Occipital lobe (tissue), 2 donors: Measurements from ENCODE around the gene KCNK3. TPM values are rescaled to one million over a fixed set of nuclear protein-coding genes. Genes with fewer than 3 reads are reported as not detected.
"Not testable (repeated sequence)": the region's sequence is repeated elsewhere in the genome, so short reads cannot be mapped to it uniquely, and the experiment has no call there.

Experiments used
- DNase-seq: peaks from one replicate; lab custom pipeline; 2025; lab: John Stamatoyannopoulos, UW
- total RNA-seq: library from RNA; depleted of rRNA; stranded (reverse); fragments of >200 nt; gene quantifications from one replicate; pipeline ENCODE4 v1.2.3, GENCODE V29; 2014

The KCNK3 gene
- total RNA-seq, 1 donor from 2014 or later, result 3.6 TPM

- DNase-seq, result no peak
These were observed 36.8 kb downstream of the KCNK3 start for GRCh38 chr2:26729311-26729710.

DNA sequence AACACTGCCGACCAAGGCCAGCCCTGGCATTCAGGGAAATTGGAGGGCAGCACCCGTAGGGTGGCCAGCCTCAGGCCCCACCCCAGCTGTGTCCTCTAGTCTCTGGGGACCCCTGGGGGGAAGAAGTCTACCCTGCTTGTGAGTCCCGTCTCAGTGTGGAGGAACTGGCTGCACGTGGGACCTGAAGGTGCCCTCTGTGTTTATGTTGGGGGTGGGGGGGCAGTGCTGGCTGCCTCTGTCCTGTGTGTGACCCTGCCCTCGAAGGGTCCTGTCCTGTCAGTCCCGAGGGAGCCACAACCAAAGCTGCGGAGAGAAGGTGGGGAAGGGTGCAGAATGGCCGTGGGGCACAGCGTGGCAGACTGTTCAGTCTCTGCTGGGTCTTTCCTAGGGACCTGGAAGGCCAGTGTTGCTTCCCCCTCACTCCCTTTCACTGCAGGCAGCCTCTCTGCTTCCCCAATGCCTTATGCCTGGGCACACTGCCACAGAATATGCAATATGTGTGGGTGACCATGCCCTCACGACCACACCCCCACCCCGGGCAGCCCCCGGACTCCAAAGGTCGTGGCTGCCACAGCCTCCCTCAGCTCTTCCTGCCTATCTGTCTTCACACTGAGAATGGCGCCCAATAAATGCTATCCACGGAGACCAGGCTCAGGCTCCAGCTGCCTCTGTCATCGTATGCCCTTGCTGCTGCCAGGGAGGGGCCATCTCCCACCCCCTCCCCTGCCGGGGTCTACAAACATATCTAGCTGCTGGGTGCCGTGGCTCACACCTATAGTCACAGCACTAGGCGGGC, 38.2 kb downstream of the KCNK3 start:
- no peak for DNase-seq

- no peak for DNase-seq
These were observed 39.2 kb downstream of the KCNK3 start for GRCh38 chr2:26731714-26732113.

DNA sequence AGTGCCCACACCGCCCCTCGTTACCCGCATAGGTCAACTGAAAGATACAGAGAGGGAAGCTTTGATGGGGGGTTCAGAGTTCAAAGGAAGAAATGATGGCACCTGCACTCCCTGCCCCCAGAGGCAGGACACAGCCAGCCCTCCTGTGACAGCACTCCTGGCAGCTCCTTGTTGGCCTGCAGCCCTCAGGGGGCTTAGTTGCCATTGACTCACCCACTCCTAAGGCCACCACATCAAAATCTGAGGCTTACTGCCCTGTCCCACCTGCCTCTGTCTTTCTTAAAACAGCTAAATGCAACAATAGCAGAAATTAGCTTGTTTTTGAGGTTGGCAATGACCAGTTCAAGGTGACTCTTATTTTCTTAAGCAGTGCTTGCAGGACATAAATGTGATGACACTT, 39.9 kb downstream of the KCNK3 start:
- DNase-seq, result no peak

GRCh38 chr2:26733413-26733812, 40.9 kb downstream of the KCNK3 start:
- no peak for DNase-seq

DNA sequence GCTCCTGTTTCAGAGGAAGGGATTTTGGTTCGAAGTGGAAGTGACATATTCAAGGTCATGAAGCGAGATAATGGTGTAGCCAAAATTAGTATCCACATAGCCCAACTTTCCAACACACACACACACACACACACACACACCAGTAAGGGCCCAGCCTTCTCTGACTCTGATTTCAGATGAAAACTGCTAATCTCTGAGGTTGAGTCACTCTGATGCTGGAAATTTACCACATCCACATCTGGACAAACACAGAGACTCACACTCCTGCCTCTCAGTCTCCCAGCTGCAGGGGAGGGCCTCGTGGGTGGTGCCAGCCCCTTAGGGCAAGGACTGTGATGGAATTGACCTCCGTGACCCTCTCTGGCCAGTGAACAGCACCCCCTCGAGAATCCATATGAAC, 42.6 kb downstream of the KCNK3 start:
- no peak for DNase-seq

- no peak for DNase-seq
These were observed 43.5 kb downstream of the KCNK3 start for GRCh38 chr2:26735883-26736588.

- no peak for DNase-seq
These were observed 44.7 kb downstream of the KCNK3 start for GRCh38 chr2:26737221-26737620.

DNA sequence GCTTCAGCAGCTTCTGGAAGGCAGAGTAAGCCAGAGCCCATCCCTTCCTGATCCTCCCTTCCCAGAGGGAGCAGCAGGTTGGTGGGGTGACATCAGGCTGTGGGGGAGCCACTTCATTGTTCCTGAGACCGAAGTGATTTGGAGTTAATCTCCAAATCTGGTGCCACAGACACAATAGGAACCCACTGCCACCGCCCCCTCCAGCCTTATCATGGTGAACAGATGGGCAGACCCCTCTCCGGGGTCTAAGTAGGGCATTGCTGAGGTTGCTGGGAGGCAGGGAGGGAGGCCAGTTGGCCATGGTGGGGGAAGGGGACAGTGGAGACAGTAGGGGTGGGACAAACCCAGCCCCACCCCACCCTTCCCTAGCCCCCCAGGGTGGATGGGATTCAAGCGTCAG, 46.0 kb downstream of the KCNK3 start:
- DNase-seq, result no peak

DNA sequence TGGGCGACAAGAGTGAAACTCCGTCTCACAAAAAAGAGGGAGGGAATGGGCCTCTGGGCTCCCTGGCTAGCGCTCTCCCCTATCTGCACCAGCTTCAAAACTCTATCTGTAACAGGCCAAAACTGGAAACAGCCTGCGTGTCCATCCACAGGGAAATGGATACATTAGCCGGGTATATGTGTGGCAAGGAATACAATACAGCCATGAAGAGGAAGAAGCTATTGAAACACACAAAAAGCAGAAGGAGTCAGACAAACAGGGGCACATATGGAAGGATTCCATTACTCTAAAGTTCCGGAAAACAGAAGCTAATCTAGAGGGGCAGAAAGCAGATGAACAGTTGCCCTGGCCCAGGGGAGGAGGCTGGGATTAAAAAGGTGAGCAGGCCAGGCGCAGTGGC, 47.0 kb downstream of the KCNK3 start:
- no peak for DNase-seq

DNA sequence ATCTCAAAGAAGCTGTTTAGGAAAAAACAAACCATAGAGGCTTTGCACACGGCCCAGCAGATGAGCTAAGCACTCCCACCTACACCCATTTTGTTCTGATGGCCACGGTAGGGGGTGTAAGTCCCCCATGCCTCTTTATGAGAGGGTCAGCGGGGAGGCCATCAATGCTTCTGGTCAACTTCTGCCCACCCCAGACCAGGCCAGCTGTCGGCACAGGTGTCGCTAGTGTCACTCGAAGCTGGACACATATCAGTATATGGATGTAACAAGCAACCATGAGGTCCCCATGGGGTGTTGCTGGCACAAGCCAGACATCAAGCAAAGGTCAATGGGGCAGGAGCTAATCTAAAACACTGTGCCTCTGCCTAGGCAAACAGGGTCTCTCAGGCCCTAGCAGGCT, 47.8 kb downstream of the KCNK3 start:
- no peak for DNase-seq

- DNase-seq, result no peak
These were observed 48.4 kb downstream of the KCNK3 start for GRCh38 chr2:26740890-26741302.

GRCh38 chr2:26742048-26742770, 49.7 kb downstream of the KCNK3 start:
- no peak for DNase-seq

- DNase-seq, result no peak
These were observed 51.3 kb downstream of the KCNK3 start for GRCh38 chr2:26743852-26744251.

- no peak for DNase-seq
These were observed 52.4 kb downstream of the KCNK3 start for GRCh38 chr2:26744953-26745352.

- DNase-seq, result peak; percentile 57
These were observed 53.2 kb downstream of the KCNK3 start for GRCh38 chr2:26745609-26746327.

GRCh38 chr2:26746934-26747333, 54.4 kb downstream of the KCNK3 start:
- no peak for DNase-seq

DNA sequence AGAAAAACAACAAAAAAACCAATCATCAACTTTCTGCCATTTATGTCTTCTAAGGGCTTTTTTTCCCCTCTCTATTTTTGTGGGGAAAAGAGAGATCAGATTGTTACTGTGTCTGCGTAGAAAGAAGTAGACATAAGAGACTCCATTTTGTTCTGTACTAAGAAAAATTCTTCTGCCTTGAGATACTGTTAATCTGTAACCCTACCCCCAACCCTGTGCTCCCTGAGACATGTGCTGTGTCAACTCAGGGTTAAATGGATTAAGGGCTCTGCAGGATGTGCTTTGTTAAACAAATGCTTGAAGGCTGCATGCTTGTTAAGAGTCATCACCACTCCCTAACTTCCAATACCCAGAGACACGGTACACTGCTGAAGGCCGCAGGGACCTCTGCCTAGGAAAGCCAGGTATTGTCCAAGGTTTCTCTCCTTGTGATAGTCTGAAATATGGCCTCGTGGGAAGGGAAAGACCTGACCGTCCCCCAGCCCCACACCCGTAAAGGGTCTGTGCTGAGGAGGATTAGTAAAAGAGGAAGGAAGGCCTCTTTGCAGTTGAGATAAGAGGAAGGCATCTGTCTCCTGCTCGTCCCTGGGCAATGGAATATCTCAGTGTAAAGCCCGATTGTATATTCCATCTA, 57.4 kb downstream of the KCNK3 start:
- not testable (repeated sequence) for DNase-seq

GRCh38 chr2:26750467-26750866, 57.9 kb downstream of the KCNK3 start:
- DNase-seq, result not testable (repeated sequence)

DNA sequence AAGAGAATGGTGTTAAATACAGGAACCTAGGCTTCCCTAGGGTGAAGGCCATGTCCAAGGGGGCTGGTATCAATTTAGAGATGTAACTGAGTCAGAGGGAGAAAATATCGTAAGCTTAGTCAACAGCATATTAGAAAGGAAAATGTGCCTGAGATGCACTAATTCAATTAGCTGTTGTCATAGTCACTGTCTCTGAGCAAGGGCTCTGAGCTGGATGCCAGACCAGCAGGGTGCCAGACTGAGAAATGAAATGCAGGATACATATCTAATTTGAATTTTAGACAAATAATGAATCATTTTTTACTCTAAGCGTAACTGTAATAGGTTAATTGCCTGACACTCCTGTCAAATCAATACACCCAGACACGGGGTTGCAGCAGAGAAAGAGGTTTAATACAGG, 60.1 kb downstream of the KCNK3 start:
- no peak for DNase-seq

DNA sequence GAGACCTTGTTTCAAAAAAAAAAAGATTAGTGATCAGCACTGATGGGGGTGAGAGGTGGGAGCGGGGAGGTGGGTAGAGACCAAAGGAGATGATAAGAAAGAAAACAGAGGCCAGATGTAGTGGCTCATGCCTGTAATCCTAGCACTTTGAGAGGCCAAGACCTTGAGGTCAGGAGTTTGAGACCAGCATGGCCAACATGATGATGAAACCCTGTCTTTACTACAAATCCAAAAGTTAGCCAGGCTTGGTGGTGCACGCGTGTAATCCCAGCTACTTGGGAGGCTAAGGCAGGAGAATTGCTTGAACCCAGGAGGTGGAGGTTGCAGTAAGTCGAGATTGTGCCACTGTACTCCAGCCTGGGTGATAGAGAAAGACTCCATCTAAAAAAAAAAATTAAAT, 62.0 kb downstream of the KCNK3 start:
- DNase-seq, result no peak
